GM19035 (cell line): ENCODE measurements around the gene UHRF2.
"Not testable (repeated sequence)": the region's sequence is repeated elsewhere in the genome, so short reads cannot be mapped to it uniquely, and the experiment has no call there.

Experiments
- ATAC-seq: cut with Tn5 transposase; IDR thresholded peaks from one replicate; pipeline ENCODE4 v1.9.1; 2021; ENCODE audit not compliant: unreplicated experiment

The UHRF2 gene

DNA sequence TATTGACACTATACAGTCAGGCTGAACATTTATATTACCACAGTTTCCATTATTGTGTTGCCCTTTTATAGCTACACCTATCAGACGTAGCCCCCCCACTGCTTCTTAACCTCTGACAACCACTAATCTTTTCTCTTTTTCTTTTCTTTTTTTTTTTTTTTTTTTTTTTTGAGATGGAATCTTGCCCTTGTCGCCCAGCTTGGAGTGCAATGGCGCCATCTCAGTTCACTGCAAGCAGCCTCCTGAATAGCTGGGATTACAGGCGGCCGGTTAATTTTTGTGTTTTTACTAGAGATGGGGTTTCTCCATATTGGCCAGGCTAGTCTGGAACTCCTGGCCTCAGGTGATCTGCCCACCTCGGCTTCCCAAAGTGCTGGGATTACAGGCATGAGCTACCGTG is 75.4 kb downstream of the UHRF2 start:
- no peak for ATAC-seq

DNA sequence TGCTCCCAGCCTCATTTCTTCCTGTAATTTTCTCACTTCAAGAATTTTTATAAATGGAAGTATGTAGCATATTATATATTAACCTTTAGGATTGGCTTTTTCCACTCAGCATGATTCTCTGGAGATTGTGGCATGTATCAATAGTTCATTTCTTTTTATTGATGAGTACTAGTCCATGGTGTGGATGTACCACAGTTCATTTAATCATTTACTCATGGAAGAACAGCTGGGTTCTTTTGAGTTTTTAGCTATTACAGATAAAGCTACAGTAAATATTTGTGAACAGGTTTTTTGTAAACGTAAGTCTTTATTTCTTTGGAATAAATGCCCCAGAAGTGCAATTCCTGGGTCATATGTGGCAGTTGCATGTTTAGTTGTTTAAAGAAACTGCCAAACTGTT is 76.1 kb downstream of the UHRF2 start:
- no peak for ATAC-seq

DNA sequence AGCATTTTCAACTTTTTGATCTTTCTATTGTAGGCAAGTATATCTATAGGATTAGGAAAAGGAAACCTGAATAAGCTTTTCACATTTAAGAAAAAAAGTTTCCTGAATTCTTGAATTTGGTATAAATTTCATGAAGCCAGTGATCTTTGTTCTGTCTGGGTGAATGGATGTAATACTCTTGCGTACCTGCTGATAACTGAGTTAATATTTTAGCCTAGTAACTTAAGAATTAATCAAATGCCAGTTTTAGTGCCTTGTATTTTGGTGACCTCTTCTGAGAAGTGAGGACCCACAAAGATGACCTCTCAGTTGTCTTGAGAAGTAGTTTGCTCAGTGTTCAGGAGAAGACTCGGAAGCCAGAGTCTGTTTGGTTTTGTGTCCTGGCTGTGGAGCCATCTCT is 77.9 kb downstream of the UHRF2 start:
- no peak for ATAC-seq

DNA sequence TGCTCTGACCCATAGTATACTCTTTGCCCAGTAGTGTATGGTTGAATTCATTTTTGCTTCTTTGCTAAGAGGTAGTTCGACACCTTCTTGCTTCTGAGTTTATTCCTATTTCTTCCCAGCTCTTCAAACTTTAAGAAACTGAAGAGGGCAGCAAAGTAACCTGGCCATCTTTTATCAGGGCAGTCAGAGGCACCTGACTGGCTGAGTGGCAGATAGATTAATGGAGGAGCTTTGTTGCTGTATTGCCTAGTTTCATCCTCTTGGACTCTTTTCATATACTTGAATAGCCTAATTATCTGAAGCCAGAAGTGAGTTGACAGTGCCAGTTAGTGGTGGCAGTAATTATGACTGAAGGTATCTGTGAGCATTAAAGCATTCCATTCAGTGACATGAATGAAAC is 82.5 kb downstream of the UHRF2 start:
- no peak for ATAC-seq

DNA sequence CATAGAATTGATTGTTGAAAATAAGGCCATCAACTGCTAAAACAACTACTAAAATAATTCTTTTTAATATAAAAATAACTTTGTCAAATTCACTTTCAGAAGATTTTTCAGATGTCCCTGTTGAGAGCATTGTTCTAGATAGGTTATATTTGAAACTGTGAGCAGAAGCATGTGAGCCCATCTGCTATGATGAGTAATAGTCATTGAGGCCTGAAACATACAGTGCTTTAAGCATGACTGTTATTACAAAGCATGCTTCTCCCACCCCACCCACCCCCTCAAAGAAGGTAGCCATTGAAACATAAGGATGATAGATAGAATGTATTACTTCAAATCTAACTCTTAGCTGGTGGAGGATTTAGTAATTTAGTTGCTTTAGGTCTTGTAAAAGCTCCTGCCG is 86.0 kb downstream of the UHRF2 start:
- no peak for ATAC-seq

DNA sequence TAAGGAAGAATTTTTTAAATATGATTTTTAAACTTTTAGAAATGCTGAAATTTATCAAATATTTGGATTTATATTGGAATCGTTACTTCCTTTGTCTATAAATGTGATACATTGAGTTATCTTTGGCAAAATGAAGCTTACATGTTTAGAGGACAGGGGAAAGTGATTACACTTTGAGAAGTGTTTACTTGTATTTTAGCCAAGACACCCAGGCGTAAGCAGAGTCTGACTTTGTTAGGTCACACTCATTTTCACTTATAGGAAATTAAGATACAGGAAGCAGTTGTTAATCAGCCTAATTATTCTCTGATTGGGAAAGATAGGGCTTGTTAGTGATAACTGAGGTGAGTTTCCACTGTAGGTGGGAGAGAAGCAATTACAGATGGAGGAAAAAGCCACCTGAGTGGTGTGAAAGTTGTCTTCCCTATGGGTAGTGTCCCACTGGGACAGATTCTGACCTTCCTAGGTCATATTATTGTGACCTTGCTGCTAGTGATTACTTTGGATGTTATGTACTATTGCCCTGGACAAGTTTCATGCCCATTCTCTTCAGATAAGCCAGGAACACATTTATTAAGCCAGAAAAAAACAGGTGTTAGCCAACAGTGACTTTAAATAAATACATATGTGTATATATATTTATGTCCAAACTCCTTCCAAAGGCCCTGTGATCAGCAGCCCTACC is 88.7 kb downstream of the UHRF2 start:
- no peak for ATAC-seq

DNA sequence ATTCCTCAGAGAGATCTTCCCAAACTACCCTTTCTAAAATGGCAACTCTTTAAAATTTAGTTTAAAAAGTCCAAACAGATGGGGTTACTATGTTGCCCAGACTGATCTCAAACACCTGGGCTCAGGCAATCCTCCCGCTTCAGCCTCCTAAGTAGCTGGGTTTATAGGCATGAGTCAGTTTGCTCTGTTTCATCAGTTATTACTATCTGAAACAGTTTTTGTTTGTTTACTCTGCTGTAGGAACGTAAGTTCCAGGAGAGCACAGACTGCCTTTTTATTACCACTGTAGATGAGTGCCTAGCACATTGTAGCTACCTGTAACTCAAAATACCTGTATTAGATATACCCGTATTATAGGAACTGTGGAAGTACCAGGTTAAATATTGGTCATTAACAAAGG is 89.4 kb downstream of the UHRF2 start:
- no peak for ATAC-seq

DNA sequence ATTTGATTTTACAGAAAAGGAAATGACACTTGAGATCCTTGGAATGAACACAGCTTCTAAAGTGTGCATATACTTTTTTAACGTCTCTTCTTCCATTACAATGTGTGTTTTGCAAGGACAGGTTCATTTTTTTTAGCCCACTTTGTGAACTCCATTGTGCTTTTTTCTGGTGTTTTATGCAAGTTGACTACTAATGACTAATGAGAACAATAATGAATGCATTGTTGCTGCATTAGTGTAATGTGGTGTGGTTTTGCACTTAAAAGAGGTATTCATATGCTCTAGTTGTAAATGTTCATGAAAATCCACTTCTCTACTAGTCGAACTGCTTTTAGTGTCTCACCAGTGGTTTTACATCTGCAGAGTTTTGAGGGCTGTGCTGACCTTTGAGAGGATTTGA is 93.6 kb downstream of the UHRF2 start:
- no peak for ATAC-seq

DNA sequence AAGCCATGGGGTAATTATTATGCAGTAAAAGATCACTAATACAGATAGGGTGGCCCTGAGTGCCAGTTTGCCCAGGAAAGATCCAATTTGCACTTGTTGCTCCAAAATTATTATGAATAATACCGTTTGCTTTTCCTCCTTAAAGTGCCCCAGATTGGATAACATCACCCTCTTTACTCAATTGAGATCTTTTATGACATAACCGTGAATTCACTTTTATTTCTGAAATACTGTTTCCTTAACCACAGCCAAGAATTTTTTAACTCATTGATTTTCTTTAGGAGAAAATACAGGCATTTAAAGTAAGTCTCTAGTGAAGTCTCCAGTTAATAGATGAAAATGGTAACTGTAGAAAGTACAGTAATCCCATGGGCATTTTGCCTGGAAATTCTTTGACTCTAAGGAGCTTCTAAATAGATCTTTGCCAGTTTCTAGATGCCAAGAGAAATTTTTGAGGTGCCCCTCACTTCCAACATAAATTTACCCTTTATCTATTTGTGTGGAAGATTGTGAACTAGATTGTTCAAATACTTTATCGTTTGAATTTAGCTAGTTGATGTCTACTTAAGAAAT is 99.2 kb downstream of the UHRF2 start:
- no peak for ATAC-seq

DNA sequence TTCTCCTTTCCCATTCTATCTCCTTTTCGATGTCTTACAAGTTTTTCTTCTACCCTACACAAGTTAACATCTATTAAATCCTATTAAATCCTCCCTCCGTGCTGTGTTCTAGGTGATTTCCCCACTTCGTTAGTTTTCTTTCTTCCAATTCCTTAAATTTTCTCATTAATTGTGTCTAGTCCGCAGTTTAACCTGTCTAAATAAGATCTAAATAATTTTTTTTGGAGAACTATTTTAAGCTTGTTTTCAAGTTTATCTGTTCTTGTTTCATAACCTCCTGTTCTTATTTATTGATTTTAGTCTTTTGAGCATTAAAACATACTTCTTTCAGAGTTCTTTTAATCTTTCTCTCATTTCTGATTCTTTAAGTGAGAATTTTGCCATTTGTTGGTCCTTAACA is 109.3 kb downstream of the UHRF2 start:
- ATAC-seq, result no peak

DNA sequence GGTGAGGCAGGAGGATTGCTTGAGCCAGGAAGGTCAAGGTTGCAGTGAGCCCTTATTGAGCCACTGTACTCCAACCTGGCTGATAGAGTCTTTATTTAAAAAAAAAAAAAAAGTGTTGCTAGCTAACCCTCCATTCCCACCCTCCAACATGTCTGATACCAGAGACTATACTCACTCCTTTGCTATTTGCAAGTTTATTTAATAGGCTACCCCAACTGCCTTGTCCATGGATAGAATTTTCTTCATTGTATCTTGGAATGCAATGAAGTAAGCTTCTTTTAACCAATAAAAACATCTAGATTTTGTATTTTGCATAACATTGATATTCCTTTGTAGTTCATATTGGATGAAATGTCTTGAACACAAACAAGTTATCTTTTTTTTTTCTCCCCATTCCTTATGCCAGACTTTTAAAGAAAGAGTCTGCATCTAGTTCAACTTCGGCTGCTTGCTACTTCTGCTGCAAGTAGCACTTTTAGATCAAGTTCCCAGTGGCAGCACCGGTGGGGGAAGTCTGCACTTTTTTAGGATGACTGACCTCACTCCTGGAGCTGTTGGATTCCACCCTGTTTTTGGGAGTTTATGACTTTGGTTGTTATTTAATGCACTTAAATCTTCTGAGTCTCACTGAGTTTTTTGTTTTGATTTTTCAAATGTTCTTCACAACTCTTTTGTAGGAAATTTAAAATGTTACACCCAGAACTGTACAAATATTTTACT is 112.5 kb downstream of the UHRF2 start:
- no peak for ATAC-seq

DNA sequence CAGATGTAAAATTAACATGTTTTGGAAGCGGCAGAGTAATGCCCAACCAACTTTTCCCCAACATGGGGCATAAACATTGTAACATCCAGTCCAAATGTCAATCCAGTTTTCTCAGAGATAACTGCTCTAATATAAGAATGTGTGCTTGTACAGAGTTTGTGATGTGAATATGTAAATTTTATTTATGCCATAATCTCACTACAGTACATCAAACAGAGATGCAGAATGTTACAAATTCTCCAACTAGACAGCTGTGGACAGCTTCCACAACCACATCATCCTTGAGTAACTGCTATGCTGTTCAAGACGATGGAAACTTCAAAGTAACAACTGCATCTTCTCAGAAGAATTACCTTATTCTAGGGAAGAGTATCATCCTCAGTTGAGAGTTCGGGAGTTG is 122.6 kb downstream of the UHRF2 start:
- ATAC-seq, result no peak

DNA sequence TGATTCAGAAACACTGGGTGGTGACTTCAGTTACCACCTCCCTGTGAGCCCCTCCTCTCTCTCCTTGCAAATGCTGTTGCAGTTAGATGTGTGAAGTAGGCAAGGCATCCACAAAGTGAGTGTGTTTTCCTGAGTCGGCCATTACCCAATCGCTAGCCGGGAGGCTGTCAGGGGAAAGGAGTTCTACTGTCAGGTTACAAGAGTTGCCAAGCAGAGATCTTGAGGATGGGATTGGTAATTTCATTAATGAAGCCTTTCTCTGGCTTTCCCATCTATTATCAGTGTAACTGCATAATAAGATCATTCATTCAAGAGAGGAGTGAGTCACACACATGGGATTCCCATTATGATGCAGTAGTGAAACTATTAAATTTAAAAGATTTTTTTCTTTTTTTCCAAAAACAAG is 125.7 kb downstream of the UHRF2 start:
- no peak for ATAC-seq

DNA sequence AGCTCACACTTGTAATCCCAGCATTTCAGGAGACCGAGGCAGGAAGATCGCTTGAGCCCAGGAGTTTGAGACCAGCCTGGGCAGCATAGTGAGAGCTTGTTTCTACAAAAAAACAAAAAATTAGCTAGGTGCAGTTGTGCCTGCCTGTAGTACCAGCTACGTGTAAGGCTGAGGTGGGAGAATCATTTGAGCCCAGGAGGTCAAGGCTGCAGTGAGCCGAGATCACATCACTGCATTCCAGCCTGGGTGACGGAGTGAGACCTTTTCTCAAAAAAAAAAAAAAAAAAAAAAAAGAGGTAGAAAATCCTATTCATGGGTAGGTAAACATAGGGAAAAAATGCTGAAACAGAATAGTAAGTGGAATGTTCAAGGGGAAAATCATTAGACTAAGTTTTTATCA is 129.6 kb downstream of the UHRF2 start:
- ATAC-seq, result not testable (repeated sequence)

DNA sequence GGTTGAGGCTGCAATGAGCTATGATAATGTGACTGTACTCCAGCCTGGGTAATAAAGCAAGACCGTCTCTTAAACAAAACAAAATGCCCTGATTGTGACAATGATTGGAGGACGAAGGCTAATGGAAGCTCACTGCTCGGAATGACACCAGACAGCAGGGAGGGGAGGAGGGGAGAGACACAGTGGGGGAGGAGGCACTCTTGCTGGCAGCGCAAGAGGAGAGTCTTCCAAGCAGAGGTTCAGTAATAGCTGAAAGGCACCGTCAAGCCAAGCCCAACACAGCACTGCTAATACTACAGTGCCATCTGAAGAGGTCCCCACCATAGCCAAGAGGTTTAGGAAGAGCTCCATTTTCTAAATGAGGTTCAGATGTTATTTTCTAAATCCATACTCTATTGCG is 130.2 kb downstream of the UHRF2 start:
- ATAC-seq, result no peak

DNA sequence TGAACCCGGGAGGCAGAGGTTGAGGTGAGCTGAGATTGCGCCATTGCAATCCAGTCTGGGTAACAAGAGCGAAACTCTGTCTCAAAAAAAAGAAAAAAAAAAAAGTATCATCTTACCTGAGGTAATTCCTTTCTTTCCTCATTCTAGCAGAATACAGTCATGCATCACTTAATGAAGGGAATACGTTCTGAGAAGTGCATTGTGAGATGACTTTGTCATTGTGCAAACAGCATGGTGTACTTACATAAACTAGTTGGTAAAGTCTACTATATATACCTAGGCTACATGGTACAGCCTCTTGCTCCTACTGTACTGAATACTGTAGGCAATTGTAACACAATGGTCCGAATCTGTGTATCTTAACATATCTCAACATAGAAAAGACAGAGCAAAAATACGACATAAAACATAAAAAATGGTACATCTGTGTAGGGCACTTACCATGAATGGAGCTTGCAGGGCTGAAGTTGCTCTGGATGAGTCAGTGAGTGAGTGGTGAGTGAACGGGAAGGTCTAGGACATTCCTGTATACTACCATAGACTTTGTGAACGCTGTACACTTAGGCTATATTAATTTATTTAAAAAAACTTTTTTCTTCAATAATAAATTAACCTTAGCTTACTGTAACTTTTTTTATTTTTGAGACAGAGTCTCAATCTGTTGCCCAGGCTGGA is 132.2 kb downstream of the UHRF2 start:
- no peak for ATAC-seq

DNA sequence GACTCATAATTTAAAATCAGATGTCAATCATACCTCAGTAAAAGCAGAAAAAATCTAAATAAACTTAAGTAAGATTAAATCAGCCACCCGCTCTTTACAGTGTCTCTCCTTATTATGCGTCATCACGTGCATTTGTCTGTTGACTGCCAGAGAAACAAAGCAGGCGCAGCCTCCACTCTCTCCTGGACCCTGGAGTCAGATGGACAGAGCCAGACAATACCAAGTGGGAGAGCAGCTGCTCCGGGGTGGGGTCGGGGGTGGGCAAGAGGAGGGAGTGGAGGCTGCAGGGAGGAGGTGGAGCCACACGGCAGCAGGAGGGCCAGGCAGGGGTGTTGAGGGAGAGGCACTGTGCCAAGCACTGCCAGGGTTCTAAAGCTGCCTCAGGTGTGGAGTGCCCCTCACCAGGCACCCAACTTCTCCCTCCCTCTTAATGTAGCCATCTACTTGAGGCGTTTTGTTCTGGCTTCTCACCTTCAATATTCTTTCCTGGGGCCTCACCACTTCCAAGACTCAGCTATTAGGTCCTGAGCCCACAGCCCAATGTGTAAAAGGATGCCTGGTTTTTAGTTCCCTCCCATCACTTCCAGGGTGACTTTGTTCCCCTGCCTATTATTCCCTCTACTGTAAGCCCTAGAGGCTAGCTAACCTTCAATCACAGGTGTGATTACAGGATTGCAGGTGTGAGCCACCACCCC is 136.3 kb downstream of the UHRF2 start:
- ATAC-seq, result no peak

DNA sequence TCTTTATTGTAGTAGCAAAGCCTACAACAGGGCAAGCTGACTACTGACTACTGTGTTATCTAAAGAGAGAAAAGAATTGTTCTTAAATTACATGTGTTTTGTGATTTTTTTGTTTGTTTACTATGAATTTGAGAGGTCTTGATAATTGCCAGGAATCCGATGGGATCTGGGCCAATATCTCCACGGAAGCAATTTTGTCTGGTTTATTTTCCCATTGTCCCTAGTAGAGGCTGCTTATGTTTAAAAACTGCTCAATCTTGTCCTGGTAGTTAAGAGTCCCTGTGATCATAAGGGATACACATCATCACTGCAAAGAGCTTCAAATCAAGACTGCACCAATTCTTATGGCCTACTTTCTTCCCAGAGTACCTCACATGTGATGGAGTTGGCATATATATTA is 138.1 kb downstream of the UHRF2 start:
- ATAC-seq, result no peak

DNA sequence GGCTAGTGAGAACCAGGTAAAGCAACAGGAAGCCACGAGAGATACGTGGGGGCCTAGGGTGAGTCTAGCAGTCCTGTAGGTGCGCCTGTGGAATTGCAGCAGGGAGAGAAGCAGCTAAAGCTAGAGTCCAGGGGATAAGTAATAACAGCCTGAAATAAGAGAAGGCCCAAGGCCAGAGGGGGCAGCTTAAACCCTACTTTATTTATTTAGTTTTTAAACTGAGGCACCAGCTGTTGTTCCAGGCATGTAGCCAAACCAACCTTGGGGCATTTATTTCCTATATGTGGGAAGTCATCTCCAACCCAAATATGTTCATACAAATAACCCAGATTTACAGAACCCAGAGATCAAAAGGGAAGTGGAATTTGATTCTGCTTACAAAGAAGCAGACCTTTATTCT is 139.0 kb downstream of the UHRF2 start:
- ATAC-seq, result no peak

DNA sequence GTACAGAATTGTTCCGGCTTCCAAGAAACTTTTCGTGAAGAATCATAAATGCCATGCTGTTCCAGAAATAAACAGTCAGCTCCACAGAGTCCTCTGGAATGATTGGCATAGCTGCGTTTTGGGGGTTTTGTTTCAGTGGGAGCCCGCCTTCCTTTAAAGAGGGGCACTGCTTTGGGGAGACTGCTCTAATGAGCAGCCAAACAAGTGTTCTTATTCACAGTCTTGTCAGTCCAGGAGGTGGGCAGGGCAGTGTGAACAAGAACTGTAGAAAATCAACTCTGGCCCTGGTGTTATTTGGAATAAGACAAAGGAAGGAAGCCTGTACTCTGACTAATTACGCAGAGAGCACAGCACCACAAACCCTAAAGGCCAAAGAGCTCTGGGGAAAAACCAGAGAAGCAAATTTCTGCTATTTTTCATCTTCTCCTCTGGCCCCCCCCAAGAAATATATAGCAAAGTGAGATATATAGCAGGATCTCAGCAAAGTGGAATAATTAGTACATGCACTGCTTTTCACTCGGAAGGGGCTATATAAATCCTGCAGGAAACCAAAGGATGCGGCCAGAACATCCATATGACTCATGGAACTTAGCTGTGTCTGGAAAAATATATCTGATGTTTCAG is 139.6 kb downstream of the UHRF2 start:
- no peak for ATAC-seq

DNA sequence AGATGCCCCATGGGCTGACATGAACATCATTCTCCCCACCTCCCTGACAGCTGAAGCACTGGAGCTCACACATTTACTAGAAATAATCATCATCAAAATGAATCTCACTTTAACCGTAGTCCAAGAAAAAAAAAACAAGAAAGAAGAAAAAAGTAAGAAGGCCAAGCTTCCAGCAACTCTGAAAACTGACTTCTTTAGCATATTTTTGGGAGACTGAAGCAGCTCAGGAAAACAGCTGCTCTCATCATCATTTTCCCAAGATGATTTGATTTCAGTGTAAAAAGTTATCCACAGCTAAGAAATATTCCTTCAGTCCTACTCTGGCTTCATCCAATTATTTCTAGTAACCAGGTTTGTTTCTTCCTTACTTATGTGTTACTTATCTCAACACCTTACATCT is 140.9 kb downstream of the UHRF2 start:
- ATAC-seq, result no peak
